ENCODE data around the gene CIART. TPM values are rescaled to one million over a fixed set of nuclear protein-coding genes. Genes with fewer than 3 reads are reported as not detected.

Gene CIART
- total and polyA plus RNA-seq, 10 of the 15 experiments (the other 5 are each of a cell fraction or from before 2014, with no cell fraction given), result 0.44 to 1.4 (median 0.67) TPM

DNA sequence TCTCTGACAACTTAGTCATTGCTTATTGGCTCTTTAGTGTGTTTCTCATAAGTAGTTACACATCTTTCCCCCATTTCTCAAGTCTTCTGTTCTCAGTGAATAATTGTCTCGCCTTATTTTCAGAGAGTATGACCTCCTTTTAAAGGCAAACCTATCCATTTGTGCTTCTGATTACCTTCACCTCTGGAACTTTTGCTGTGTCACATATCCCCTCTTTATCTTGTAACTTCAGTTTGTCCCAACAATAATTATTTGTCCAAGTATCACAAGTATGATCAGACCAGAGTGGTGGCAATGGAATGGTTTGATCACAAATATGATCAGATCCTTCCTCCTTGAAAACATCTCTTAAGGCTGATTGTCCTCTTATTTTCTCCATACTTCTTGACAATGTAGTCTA, 6.0 kb downstream of the CIART start:
- CTCF ChIA-PET, result interaction anchor here (0.6 to 2.2 kb wide), 2 partner anchors 33 to 69 kb away, joined by 3 to 14 read pairs; no protein-coding TSS in a partner anchor
- RAD21 ChIA-PET (ENCODE audit: unreplicated experiment), result interaction anchor here (0.6 to 0.8 kb wide), 2 partner anchors 32 to 241 kb away, joined by 3 read pairs; no protein-coding TSS in a partner anchor
- Histone ChIP-seq H3K4me1 (ENCODE audit: control insufficient read depth, insufficient read depth, low read length) (no peaks in the 10 kb centered on the region), H3K79me2 (ENCODE audit: control insufficient read depth, insufficient read depth, low read length) (no peaks in the 10 kb centered on the region), H3K36me3 (ENCODE audit: control insufficient read depth in 2 of 2, insufficient read depth in 2 of 2, low read length in 1 of 2) (no peaks in the 10 kb centered on the region), H4K20me1 (ENCODE audit: control insufficient read depth, insufficient read depth) (no peaks in the 10 kb centered on the region), H3K27ac (ENCODE audit: control insufficient read depth, insufficient read depth) (no peak overlapping the region), H3K4me3 (no peak overlapping the region), H3K9ac (ENCODE audit: control insufficient read depth, insufficient read depth, low read length) (no peak overlapping the region), H3K9me3 (replicated peaks; ENCODE audit: control insufficient read depth, insufficient read depth, low read length) (no peaks in the 10 kb centered on the region), H2AFZ (ENCODE audit: control insufficient read depth, low read depth, low read length) (no peak overlapping the region), H3K27me3 (replicated peaks in 1 of 2; ENCODE audit: control insufficient read depth in 2 of 2, insufficient read depth in 2 of 2, low read length in 1 of 2) (no peaks in the 10 kb centered on the region), H3K4me2 (ENCODE audit: control insufficient read depth, insufficient read depth) (no peak overlapping the region)
- POLR2A ChIA-PET, result interaction anchor here (0.6 kb wide), 1 partner anchor 32 kb away, joined by 3 read pairs; no protein-coding TSS in a partner anchor
- WGBS (ENCODE audit: insufficient coverage, insufficient replicate concordance, low lambda C conversion rate, missing lambda C conversion rate), result 38% methylated on average over 1 of the region's 1 CpG
- intact Hi-C loops (cut with micrococcal nuclease; ENCODE audit: unreplicated experiment) (no loop called here), in situ Hi-C loops (cut with MboI) (no loop called here)
- no peak for FAIRE-seq
- SMC1A ChIA-PET (ENCODE audit: uncharacterized antibody, unreplicated experiment), result no interaction called here
- DNase-seq (ENCODE audit: low read depth, low spot score), result no peak
- BruUV-seq (replicated peaks), result no TSS peak
- ATAC-seq, result no peak
- TF ChIP-seq BCLAF1 (IDR thresholded peaks at IDR 0.05), result no peak
- TF ChIP-seq RELA (IDR thresholded peaks at IDR 0.05; ENCODE audit: borderline replicate concordance, partially characterized antibody), result no peak

DNA sequence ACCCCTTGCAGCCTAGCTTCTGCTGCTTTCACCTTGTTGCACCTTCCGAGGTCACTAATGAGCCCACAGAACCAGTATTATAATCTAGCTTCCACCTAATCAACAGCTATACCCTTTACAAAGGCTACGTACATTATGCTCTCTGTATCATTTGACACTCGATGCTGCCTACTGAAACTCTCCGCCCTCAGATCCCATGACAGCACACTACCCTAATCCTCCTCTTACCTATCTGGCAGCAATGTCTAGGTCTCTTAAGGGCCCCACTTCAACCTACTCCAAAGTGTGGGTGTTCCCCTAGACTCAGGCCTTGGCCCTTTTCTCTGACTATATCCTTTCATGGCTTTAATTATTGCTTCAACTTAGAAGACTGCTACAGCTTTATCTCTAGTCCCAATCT, 6.5 kb downstream of the CIART start:
- Histone ChIP-seq H3K79me2 (ENCODE audit: control insufficient read depth, insufficient read depth, low read length) (peaks cover 2% of the 10 kb centered on the region), H3K27ac (ENCODE audit: control insufficient read depth, insufficient read depth) (no peak overlapping the region), H3K4me3 (no peak overlapping the region), H3K9ac (ENCODE audit: control insufficient read depth, insufficient read depth, low read length) (no peak overlapping the region), H3K36me3 (ENCODE audit: control insufficient read depth in 2 of 2, insufficient read depth in 2 of 2, low read length in 1 of 2) (no peaks in the 10 kb centered on the region), H4K20me1 (ENCODE audit: control insufficient read depth, insufficient read depth) (no peaks in the 10 kb centered on the region), H3K4me1 (ENCODE audit: control insufficient read depth, insufficient read depth, low read length) (no peaks in the 10 kb centered on the region), H2AFZ (ENCODE audit: control insufficient read depth, low read depth, low read length) (no peak overlapping the region), H3K9me3 (replicated peaks; ENCODE audit: control insufficient read depth, insufficient read depth, low read length) (no peaks in the 10 kb centered on the region), H3K4me2 (ENCODE audit: control insufficient read depth, insufficient read depth) (no peak overlapping the region), H3K27me3 (replicated peaks in 1 of 2; ENCODE audit: control insufficient read depth in 2 of 2, insufficient read depth in 2 of 2, low read length in 1 of 2) (no peaks in the 10 kb centered on the region)
- in situ Hi-C loops (cut with MboI), result no loop called here
- CTCF ChIA-PET, result no interaction called here
- FAIRE-seq (no peak), DNase-seq (ENCODE audit: low read depth, low spot score) (no peak), ATAC-seq (no peak)
- 76% methylated on average over 4 of the region's 4 CpGs for WGBS (ENCODE audit: insufficient coverage, insufficient replicate concordance, low lambda C conversion rate, missing lambda C conversion rate)
- POLR2A ChIA-PET, result interaction anchor here (0.6 kb wide), 1 partner anchor 32 kb away, joined by 3 read pairs; no protein-coding TSS in a partner anchor
- SMC1A ChIA-PET (ENCODE audit: uncharacterized antibody, unreplicated experiment), result no interaction called here
- RAD21 ChIA-PET (ENCODE audit: unreplicated experiment), result interaction anchor here (0.6 to 0.8 kb wide), 2 partner anchors 33 to 240 kb away, joined by 3 read pairs; no protein-coding TSS in a partner anchor
- intact Hi-C loops (cut with micrococcal nuclease; ENCODE audit: unreplicated experiment), result no loop called here
- BruUV-seq (replicated peaks), result no TSS peak
- TF ChIP-seq ZNF207 (IDR thresholded peaks at IDR 0.05; ENCODE audit: borderline replicate concordance) (no peak), SMC3 (IDR thresholded peaks at IDR 0.05; ENCODE audit: borderline replicate concordance, low read length) (no peak), CHD2 (IDR thresholded peaks at IDR 0.05; ENCODE audit: borderline replicate concordance, low read depth, low read length) (no peak), GATAD2B (conservative IDR thresholded peaks at IDR 0.05; ENCODE audit: low read depth) (no peak), NKRF (conservative IDR thresholded peaks at IDR 0.05) (no peak), PRDM15 (CRISPR knock-in tag; IDR thresholded peaks at IDR 0.05) (no peak)
